Umbilical cord (tissue), 2 donors: ENCODE data around the gene GNB4. TPM values are rescaled to one million over a fixed set of nuclear protein-coding genes. Genes with fewer than 3 reads are reported as not detected.
A peak's percentile ranks its signal among the peaks of the same experiment; 100 is the strongest.

Source experiments
- DNase-seq: peaks from one replicate; pipeline ENCODE4 v3.0.0-alpha.2; 2015; ENCODE audit warnings: low spot score
- total RNA-seq: library from RNA; depleted of rRNA; stranded (reverse); fragments of >200 nt; gene quantifications from one replicate; pipeline ENCODE4 v1.2.3, GENCODE V29; 2014; ENCODE audit warnings: low replicate concordance; ENCODE audit not compliant: insufficient read depth

Gene GNB4
- total RNA-seq, 1 donor from 2014 or later = 102 TPM

DNA sequence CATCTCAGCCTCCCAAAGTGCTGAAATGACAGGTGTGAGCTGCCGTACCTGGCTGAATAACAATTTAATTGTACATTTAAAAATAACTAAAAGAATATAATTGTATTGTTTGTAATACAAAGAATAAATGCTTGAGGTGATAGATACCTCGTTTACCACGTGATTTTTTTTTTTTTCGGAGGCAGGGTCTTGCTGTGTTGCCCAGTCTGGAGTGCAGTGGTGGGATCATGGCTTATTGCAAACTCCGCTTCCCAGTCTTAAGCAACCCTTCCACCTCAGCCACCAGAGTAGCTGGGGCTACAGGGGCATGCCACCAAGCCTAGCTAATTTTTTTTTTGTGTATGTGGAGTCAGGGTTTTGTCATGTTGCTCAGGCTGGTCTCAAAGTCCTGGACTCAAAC lies 87.9 kb downstream of the GNB4 start:
- DNase-seq = no peak

DNA sequence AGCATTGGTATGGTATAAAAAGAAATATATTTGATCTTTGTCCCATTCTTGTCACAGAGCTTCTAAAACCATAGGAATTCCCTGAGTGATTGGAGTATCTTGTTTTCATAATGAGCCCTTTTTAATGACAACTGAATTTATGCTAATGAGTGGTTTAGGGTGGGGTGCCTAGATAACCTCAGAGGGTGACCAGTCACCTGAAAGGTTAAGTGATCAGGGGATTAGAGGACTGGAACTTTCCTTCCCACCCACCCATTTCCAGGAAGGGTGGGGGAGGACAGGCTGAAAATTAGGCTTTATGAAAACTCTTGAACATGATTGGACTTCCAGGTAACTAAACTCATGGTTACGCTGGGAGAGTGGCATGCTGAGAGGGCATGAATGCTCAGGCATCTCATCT lies 95.3 kb downstream of the GNB4 start:
- DNase-seq = no peak

DNA sequence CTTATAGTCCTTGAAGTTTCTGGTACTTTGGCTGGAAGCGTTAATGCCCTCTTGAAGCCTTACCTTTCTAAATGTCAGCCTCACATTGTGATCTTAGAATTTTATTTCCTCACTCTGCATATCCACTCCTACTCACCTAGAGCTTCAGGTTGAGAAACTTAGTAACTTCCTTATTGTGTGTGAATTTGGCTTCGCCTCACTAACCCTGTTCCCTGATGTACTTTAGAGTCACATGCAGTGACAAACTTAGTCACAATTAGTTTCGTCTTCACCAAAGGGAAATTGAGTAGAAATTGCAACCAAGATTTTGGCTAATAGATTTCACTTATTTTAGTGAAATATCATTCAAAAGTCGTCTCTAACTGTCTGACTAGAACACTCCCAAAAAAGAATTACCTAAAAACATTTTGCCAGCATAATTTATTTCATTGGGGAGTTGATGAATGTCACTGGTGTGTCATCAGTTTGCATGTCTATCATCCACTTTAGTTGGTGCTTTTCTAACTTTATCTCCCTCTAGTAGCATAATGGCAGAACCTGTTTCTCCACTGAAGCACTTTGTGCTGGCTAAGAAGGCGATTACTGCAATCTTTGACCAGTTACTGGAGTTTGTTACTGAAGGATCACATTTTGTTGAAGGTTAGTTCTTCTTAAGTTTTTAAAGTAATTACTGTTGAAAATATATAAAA lies 102.8 kb downstream of the GNB4 start:
- no peak for DNase-seq

DNA sequence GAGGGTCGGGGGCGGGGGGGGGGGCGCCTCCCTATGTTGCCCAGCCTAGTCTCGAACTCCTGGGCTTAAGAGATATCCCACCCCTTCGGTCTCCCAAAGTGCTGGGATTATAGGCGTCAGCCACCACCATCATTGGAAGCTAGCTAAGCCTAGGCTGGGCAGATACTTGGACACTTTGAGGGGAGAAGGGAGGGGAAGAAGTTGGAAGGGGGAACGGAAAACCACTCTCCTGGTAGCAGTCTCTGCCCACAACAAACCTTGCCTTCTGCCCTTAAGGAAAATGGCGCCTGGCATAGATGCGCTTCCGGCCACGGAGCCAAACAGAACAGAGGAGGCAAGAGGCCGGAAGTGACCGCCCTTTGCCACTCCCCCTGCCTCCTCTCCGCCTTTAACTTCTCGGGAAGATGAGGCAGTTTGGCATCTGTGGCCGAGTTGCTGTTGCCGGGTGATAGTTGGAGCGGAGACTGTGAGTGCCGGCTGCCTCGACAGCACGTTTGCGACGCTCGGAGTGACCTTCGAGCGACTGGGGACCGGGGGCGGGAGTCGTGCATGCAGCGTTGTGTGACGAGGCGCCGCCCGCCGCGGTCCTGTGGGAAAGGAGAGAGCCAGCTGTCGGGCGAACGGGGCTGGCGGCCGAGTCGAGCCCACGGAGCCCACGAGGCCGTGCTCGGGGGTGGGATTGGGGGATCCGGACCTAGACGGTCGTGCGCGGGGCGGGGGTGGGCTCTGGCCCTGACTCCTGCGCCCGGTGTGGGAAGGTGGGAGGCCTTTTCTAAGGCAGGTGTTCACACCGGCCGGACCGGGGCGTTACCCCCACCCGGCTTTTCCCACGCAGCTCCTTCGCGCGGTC lies 103.7 kb downstream of the GNB4 start, which contains the start of gene MFN1:
MFN1 (plus strand) TSS at position 365 of the 850 bp plus-strand sequence. CDS start 1,143 bp downstream, outside the sequence.
- DNase-seq = peak; percentile 99

Other genes with a start within 250 kb of the GNB4 start
- 8.2 TPM for gene KCNMB3, start 200.4 kb downstream of the GNB4 start, total RNA-seq
- gene ZNF639, start 128.4 kb downstream of the GNB4 start, total RNA-seq = 30.1 TPM
- 59.5 TPM for gene MFN1, start 103.8 kb downstream of the GNB4 start, total RNA-seq
- gene ACTL6A, start 111.5 kb upstream of the GNB4 start, total RNA-seq = 87.2 TPM
- gene MRPL47, start 153.2 kb upstream of the GNB4 start, total RNA-seq = 25.5 TPM
- gene NDUFB5, start 153.3 kb upstream of the GNB4 start, total RNA-seq = 76.1 TPM
- 11.1 TPM for gene USP13, start 201.6 kb upstream of the GNB4 start, total RNA-seq